NCI-H2171 (cell line): ENCODE data around the gene POMGNT1.

Source experiments
- DNase-seq: peaks from one replicate; lab custom pipeline; 2025; lab: John Stamatoyannopoulos, UW

Gene POMGNT1

GRCh38 chr1:46183079-46183847, 15.0 kb downstream of the POMGNT1 start:
- DNase-seq, result peak; percentile 81

GRCh38 chr1:46181343-46182260, 16.6 kb downstream of the POMGNT1 start:
- DNase-seq, result peak; percentile 54

DNA sequence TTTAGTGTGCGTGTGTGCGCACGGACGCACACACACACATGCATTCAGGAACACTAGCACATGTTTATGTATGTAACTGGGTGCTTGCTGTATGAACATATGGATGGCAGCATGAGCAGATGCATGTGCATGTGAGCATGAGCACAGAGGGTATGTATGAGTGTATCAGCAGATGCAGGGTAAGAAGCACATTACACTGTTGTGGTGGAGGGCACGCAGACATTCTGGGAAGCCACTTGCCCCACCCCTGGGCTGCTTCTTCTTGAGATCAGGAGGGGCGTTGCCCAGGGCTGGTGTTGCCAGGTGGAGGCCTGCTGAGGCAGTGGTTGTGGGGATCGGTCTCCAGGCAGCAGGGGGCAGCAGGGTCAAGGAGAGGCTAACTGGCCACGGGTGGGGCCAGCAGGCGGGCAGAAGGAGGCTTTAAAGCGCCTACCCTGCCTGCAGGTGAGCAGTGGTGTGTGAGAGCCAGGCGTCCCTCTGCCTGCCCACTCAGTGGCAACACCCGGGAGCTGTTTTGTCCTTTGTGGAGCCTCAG, 18.1 kb downstream of the POMGNT1 start:
- peak; percentile 86 for DNase-seq

- DNase-seq, result peak; percentile 82
Observed at GRCh38 chr1:46179138-46180081, 18.8 kb downstream of the POMGNT1 start.

DNA sequence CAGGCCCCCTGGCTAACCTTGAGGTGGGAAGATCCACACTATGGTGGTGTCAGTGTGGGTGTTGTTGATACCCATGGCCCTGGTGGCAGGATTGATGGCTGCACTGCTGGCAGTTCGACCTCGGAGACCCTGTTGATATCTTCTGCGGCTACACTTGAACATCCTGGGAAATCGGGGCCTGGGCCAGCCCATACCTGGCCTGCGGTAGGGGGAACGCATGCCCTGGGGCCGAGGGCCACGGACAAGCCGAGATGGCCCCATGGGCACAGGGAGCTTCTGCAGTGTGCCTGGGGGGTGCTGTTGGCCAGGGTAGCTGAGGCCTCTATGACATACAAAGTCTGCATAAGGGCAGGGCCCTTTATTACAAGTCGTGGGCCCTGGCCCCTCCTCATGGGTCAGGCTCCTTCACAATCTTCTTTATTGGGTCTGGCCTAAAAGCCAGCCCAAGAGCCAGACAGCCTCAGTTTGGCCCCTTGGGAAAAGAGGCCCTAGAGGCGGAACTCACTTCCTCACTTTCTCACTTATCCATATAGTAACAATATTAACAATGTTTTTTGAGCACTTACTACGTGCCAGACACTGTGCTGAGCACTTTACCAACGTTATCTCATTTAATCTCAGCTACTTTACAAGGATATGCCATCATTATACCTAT, 21.9 kb downstream of the POMGNT1 start, which contains the start of gene P3R3URF:
Gene P3R3URF (minus strand): TSS at position 278 of the 655 bp plus-strand sequence. CDS start 17 bp downstream, at position 261.
- DNase-seq, result no peak

GRCh38 chr1:46175243-46175642, 23.0 kb downstream of the POMGNT1 start:
- DNase-seq, result no peak

DNA sequence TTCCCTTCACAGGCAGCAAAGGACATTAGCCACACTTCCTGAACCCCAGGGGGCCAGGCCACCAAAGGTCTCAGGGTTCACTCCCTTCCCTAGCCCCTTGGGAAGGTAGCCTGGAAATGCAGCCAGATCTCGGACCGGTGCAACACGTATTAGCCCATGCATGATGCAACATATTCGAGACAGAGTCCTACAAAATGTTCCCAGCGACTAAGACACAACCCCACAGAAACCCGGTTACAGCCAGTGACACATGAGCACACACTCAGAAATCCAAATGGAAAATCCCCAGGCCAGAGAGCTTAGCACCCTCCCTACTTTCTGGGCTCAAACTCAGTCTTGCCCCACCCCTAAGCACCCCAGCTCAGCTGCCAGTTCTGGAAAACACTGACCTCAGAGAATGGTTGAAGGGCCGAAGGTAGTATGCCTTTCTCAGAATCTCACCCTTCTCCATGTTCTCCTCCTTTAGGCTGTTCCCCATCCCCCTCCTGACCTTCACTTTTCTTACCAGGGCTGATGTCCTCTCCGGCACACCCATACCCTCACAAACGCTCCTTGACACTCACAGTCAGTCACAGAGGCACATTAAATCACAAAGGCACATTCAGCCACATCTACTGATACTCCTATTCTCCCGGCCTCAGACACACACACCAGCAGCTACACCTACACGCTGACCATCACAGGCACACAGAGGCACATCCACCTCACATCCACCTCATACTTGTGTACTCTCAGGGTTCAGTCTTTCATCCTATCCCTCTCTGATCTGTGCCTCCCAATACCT, 23.6 kb downstream of the POMGNT1 start, which contains the start of gene TSPAN1:
Gene TSPAN1 (plus strand): TSS at position 640 of the 784 bp plus-strand sequence. CDS start 6,021 bp downstream, outside the sequence.
- no peak for DNase-seq

GRCh38 chr1:46173361-46173856, 24.8 kb downstream of the POMGNT1 start:
- peak; percentile 17 for DNase-seq

DNA sequence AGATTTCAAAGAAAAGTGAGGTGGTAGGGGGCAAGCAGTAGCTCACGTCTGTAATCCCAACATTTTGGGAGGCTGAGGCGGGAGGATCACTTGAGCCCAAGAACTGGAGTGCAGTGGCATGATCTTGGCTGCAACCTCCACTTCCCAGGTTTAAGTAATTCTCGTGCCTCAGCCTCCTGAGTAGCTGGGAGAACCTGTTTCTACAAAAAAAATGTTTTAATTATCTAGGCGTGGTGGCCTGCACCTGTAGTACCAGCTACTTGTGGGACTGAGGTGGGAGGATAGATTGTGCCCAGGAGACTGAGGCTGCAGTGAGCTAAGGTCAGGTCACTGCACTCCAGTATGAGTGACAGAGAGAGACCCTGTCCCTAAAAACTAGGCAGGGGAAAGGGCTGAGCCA, 25.9 kb downstream of the POMGNT1 start:
- no peak for DNase-seq

DNA sequence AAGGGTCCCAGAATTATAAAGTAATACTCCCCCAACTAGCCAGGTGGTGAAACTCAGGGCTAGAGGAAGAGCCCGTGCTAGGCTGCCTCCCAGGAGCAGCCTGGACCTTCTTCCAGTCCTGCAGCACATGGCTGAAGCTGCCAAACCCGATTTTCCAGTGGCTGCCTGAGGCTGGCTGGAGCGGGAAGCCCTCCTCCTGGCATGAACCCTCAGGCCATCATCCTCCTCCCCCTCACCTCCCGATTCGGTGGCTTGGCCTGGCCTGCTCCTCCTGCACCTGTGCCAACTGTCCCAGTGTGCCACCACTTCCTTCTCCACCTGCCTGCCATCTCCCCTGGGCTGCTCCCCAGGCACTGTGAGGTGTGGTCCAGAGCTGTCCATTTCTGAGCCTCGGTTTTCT, 26.4 kb downstream of the POMGNT1 start:
- DNase-seq, result no peak

GRCh38 chr1:46171351-46171750, 26.9 kb downstream of the POMGNT1 start:
- no peak for DNase-seq

- no peak for DNase-seq
Observed at GRCh38 chr1:46169811-46170454, 28.3 kb downstream of the POMGNT1 start.

DNA sequence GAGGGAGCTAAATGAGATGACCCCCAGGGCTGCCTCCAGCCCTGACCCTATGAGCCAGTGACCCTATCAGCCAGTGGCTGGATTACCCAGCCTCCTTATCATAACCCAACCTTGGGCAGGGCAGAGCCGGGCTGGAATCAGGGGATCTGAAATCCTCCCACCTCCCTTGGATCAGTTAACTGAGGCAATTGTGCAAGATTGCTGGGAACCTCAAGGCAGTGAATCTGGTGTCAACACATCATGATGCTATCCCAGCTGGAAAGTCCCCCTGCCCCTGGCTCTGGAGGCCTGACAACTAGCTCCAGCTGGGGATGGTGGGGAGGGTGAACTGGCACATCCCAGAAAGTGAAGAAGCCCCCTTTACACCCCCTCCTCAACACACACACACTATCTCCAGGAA, 29.8 kb downstream of the POMGNT1 start:
- DNase-seq, result no peak

GRCh38 chr1:46166521-46167462, 31.4 kb downstream of the POMGNT1 start:
- DNase-seq, result no peak

- no peak for DNase-seq
Observed at GRCh38 chr1:46160212-46160611, 38.0 kb downstream of the POMGNT1 start.

DNA sequence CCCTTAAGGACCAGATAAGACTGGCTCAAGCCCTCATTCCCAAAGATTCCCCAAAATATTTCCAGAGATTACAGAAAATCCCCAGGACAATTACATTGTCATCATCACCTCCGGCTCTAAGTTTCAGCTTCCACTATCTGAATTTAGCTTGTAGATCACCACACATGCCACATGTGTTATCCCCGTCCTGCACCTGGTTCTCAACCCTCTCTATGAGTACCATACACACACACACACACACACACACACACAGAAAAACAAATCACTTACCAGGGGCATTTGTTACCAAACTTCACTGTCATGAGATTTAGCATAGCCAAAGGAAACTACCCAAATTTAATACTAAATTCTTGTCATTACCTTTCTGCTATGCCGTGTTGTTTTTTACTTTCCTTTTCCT, 38.7 kb downstream of the POMGNT1 start:
- no peak for DNase-seq

DNA sequence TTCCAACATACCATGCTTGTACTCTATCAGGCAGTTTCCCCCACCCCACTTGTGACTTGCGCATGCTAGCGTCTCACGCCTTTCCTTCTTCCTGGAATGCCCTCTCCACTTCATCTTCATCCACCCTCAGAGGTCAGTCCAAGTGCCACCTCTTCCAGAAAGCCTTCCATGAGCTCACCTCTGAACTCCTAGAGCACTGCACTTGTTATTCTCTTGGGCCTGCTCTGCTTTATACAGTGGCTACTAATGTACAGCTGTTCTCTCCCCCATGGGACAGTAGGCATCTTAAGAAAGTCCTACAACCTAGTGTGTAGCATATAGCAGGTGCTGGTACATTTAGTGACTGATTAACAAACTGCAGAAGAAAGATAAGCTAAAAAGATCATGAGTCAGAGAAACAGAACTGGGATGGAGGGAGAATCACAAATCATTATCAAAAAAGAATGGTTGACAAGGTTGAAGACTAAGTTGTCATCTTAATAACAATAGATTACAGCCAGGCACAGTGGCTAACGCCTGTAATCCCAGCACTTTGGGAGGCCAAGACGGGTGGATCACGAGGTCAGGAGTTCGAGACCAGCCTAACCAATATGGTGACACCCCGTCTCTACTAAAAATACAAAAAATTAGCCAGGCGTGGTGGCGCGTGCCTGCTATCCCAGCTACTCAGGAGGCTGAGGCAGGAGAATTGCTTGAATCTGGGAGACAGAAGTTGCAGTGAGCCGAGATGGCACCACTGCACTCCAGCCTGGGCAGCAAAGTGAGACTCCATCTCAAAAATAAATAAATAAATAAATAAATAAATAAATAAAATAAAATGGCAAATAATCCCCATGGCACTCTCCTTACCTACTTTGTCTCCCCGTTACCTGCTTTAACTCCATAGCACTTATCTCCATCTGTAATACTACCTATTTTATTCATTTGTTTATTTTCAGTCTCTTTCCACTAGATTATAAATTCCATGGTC, 39.6 kb downstream of the POMGNT1 start:
- no peak for DNase-seq
